Neural crest cell (in vitro differentiated cells): ENCODE results near the gene HACE1. TPM values are rescaled to one million over a fixed set of nuclear protein-coding genes. Genes with fewer than 3 reads are reported as not detected.
"Not testable (repeated sequence)": the region's sequence is repeated elsewhere in the genome, so short reads cannot be mapped to it uniquely, and the experiment has no call there.

Experiments
- DNase-seq: peaks from one replicate; pipeline ENCODE4 v3.0.0; 2021; ENCODE audit warnings: low read depth, mixed read lengths, low spot score
- H3K27ac Mint-ChIP-seq: one replicate; pipeline ENCODE4 v1.8.0; 2021; ENCODE audit warnings: mild to moderate bottlenecking, mixed read lengths; ENCODE audit not compliant: unreplicated experiment
- H3K27me3 Mint-ChIP-seq: 2 replicates; pipeline ENCODE4 v1.8.0; 2021; ENCODE audit warnings: low read depth, mild to moderate bottlenecking, mixed read lengths
- H3K36me3 Mint-ChIP-seq: 2 replicates; pipeline ENCODE4 v1.8.0; 2021; ENCODE audit warnings: low read depth, mild to moderate bottlenecking, mixed read lengths
- H3K4me1 Mint-ChIP-seq: 2 replicates; pipeline ENCODE4 v1.8.0; 2021; ENCODE audit warnings: mixed read lengths
- H3K4me3 Mint-ChIP-seq: one replicate; pipeline ENCODE4 v1.8.0; 2021; ENCODE audit warnings: mild to moderate bottlenecking, mixed read lengths
- H3K9me3 Mint-ChIP-seq: 2 replicates; pipeline ENCODE4 v1.8.0; 2021; ENCODE audit warnings: mixed read lengths
- CTCF ChIP-seq: fragments of 200-600 bp; sonication (generic); conservative IDR thresholded peaks from 2 replicates; pipeline ENCODE4 v1.5.0; 2021; ENCODE audit warnings: antibody characterized with exemption, mild to moderate bottlenecking
- total RNA-seq: library from RNA; stranded (reverse); gene quantifications from 2 replicates; pipeline ENCODE4 v1.2.1, GENCODE V29; 2021

Gene HACE1
- total RNA-seq, 1 donor from 2014 or later, result 23.9 TPM

- no peak for DNase-seq
- Mint-ChIP-seq H3K4me3 (no peak overlapping the region), H3K36me3 (peaks cover 46% of the 10 kb centered on the region), H3K4me1 (peaks cover 7% of the 10 kb centered on the region), H3K9me3 (peaks cover 16% of the 10 kb centered on the region), H3K27me3 (no peaks in the 10 kb centered on the region), H3K27ac (peak overlapping the region; percentile 69)
- no peak for TF ChIP-seq CTCF
Measured at GRCh38 chr6:104816125-104816524, 43.6 kb downstream of the HACE1 start.

- no peak for DNase-seq
- no peaks in the 10 kb centered on the region for H3K27me3 Mint-ChIP-seq
- peaks cover 7% of the 10 kb centered on the region for H3K4me1 Mint-ChIP-seq
- TF ChIP-seq CTCF, result no peak
- no peak overlapping the region for H3K27ac Mint-ChIP-seq
- H3K4me3 Mint-ChIP-seq, result no peak overlapping the region
- peaks cover 38% of the 10 kb centered on the region for H3K36me3 Mint-ChIP-seq
- peaks cover 9% of the 10 kb centered on the region for H3K9me3 Mint-ChIP-seq
Measured at GRCh38 chr6:104814743-104815142, 45.0 kb downstream of the HACE1 start.

GRCh38 chr6:104813552-104813951, 46.2 kb downstream of the HACE1 start:
- Mint-ChIP-seq H3K27ac (no peak overlapping the region), H3K4me3 (no peak overlapping the region), H3K9me3 (no peaks in the 10 kb centered on the region), H3K27me3 (no peaks in the 10 kb centered on the region), H3K4me1 (peaks cover 7% of the 10 kb centered on the region), H3K36me3 (peaks cover 28% of the 10 kb centered on the region)
- TF ChIP-seq CTCF, result no peak
- no peak for DNase-seq

GRCh38 chr6:104809116-104809515, 50.6 kb downstream of the HACE1 start:
- H3K9me3 Mint-ChIP-seq, result peaks cover 5% of the 10 kb centered on the region
- TF ChIP-seq CTCF, result no peak
- no peaks in the 10 kb centered on the region for H3K4me1 Mint-ChIP-seq
- no peak overlapping the region for H3K4me3 Mint-ChIP-seq
- H3K27me3 Mint-ChIP-seq, result no peaks in the 10 kb centered on the region
- DNase-seq, result no peak
- no peak overlapping the region for H3K27ac Mint-ChIP-seq
- H3K36me3 Mint-ChIP-seq, result peaks cover 30% of the 10 kb centered on the region

- H3K4me3 Mint-ChIP-seq, DNase-seq, H3K27ac Mint-ChIP-seq, H3K4me1 Mint-ChIP-seq, H3K27me3 Mint-ChIP-seq: not testable (repeated sequence)
- H3K9me3 Mint-ChIP-seq, result peaks cover 17% of the 10 kb centered on the region
- H3K36me3 Mint-ChIP-seq, result peaks cover 50% of the 10 kb centered on the region
Measured at GRCh38 chr6:104805335-104805734, 54.4 kb downstream of the HACE1 start.

- no peak for TF ChIP-seq CTCF
- Mint-ChIP-seq H3K9me3 (peaks cover 11% of the 10 kb centered on the region), H3K4me3 (no peak overlapping the region), H3K4me1 (no peaks in the 10 kb centered on the region), H3K27ac (no peak overlapping the region), H3K36me3 (peaks cover 36% of the 10 kb centered on the region), H3K27me3 (no peaks in the 10 kb centered on the region)
- DNase-seq, result no peak
Measured at GRCh38 chr6:104799134-104799657, 60.5 kb downstream of the HACE1 start.
